GM23248 (cell line): ENCODE measurements around the gene ZNF518B. TPM values are rescaled to one million over a fixed set of nuclear protein-coding genes. Genes with fewer than 3 reads are reported as not detected.

ENCODE experiments used
- DNase-seq: peaks from one replicate; pipeline ENCODE4 v3.0.0-alpha.2; 2015
- H2AFZ ChIP-seq: fragments of 200-600 bp; sonication (generic); 2 replicates; pipeline ENCODE4 v1.6.1; 2016; ENCODE audit warnings: antibody characterized with exemption
- H3F3A ChIP-seq: fragments of 200-600 bp; sonication (generic); 2 replicates; pipeline ENCODE4 v1.6.1; 2016; ENCODE audit warnings: mild to moderate bottlenecking, antibody characterized with exemption, mixed run types; ENCODE audit not compliant: insufficient read depth
- H3K27ac ChIP-seq: fragments of 200-600 bp; sonication (generic); 2 replicates; pipeline ENCODE4 v1.5.1; 2016; ENCODE audit warnings: mild to moderate bottlenecking
- H3K27me3 ChIP-seq: fragments of 200-600 bp; sonication (generic); replicated peaks from 2 replicates; pipeline ENCODE4 v1.6.1; 2016; ENCODE audit warnings: mild to moderate bottlenecking; ENCODE audit not compliant: insufficient read depth
- H3K36me3 ChIP-seq: fragments of 200-600 bp; sonication (generic); 2 replicates; pipeline ENCODE4 v1.6.1; 2016; ENCODE audit warnings: low read depth, mild to moderate bottlenecking
- H3K4me1 ChIP-seq: fragments of 200-600 bp; sonication (generic); 2 replicates; pipeline ENCODE4 v1.6.1; 2016; ENCODE audit warnings: mild to moderate bottlenecking; ENCODE audit not compliant: insufficient read depth
- H3K4me2 ChIP-seq: fragments of 200-600 bp; sonication (generic); one replicate; pipeline ENCODE4 v1.6.1; 2016; ENCODE audit warnings: mild to moderate bottlenecking; ENCODE audit not compliant: unreplicated experiment
- H3K4me3 ChIP-seq: fragments of 200-600 bp; sonication (generic); 2 replicates; pipeline ENCODE4 v1.5.1; 2016; ENCODE audit warnings: mild to moderate bottlenecking
- H3K79me2 ChIP-seq: fragments of 200-600 bp; sonication (generic); 2 replicates; pipeline ENCODE4 v1.6.1; 2016; ENCODE audit warnings: mild to moderate bottlenecking; ENCODE audit not compliant: insufficient read depth
- H3K9ac ChIP-seq: fragments of 200-600 bp; sonication (generic); 2 replicates; pipeline ENCODE4 v1.6.1; 2016; ENCODE audit warnings: mild to moderate bottlenecking
- H3K9me2 ChIP-seq: fragments of 200-600 bp; sonication (generic); 2 replicates; pipeline ENCODE4 v1.6.1; 2016; ENCODE audit warnings: mixed run types, mild to moderate bottlenecking, moderate library complexity; ENCODE audit not compliant: insufficient read depth
- H3K9me3 ChIP-seq: fragments of 200-600 bp; sonication (generic); one replicate; pipeline ENCODE4 v1.6.1; 2017; ENCODE audit warnings: low read depth
- H4K20me1 ChIP-seq: fragments of 200-600 bp; sonication (generic); 2 replicates; pipeline ENCODE4 v1.6.0; 2016; ENCODE audit not compliant: insufficient read depth
- EZH2 ChIP-seq: fragments of 200-600 bp; sonication (generic); IDR thresholded peaks from 2 replicates; pipeline ENCODE4 v1.6.1; 2018; ENCODE audit warnings: antibody characterized with exemption, mild to moderate bottlenecking; ENCODE audit not compliant: insufficient read depth, poor library complexity, severe bottlenecking
- EZH2phosphoT487 ChIP-seq: fragments of 200-600 bp; sonication (generic); IDR thresholded peaks from 2 replicates; pipeline ENCODE4 v1.6.1; 2018; ENCODE audit warnings: antibody characterized with exemption, moderate library complexity, mild to moderate bottlenecking, low read depth; ENCODE audit not compliant: insufficient read depth
- WGBS, 2 experiments: methylation state at CpG; one replicate each; pipeline ENCODE4 v1.1.6; 2015 to 2017; ENCODE audit warnings: low lambda C conversion rate in 2 of 2, low coverage in 1 of 2; ENCODE audit errors: missing lambda C conversion rate in 2 of 2; 5-methylcytosine and 5-hydroxymethylcytosine counted together
- in situ Hi-C: fragments of 300-500 bp; cut with MboI; formaldehyde crosslinking; loops from 2 replicates; pipeline ENCODE4 v1.15.0; 2020
- polyA plus RNA-seq: library from polyadenylated mRNA; unstranded; fragments of >200 nt; fragmentation: Nextera tagmentation; extraction: Ambion mirVana; gene quantifications from 2 replicates; pipeline ENCODE4 v1.2.1, GENCODE V29; 2016
- total RNA-seq: library from RNA; depleted of rRNA; stranded (reverse); fragments of >200 nt; shearing (Covaris generic); gene quantifications from 2 replicates; pipeline ENCODE4 v1.2.3, GENCODE V29; 2014

Gene ZNF518B
- total and polyA plus RNA-seq, 2 experiments from 2014 or later = 9.0 to 19.0 TPM

- no peak for DNase-seq
- WGBS, 2 experiments = 43 to 52% methylated on average over 5 of the region's 5 CpGs
- in situ Hi-C loops = no loop called here
These were observed 13.3 kb upstream of the ZNF518B start for GRCh38 chr4:10470505-10470904.

GRCh38 chr4:10466161-10466560 lies 8.9 kb upstream of the ZNF518B start:
- 65 to 67% methylated on average over 5 of the region's 5 CpGs for WGBS, 2 experiments
- Histone ChIP-seq H2AFZ (no peak overlapping the region), H3K4me2 (no peak overlapping the region), H3K36me3 (no peaks in the 10 kb centered on the region), H4K20me1 (no peaks in the 10 kb centered on the region), H3K4me3 (no peak overlapping the region), H3K9me3 (no peaks in the 10 kb centered on the region), H3K9me2 (no peaks in the 10 kb centered on the region), H3K4me1 (no peaks in the 10 kb centered on the region), H3K9ac (no peak overlapping the region), H3F3A (no peaks in the 10 kb centered on the region), H3K27ac (no peak overlapping the region), H3K27me3 (peaks cover 11% of the 10 kb centered on the region; the same call in 1 of the 2 replicates), H3K79me2 (no peaks in the 10 kb centered on the region)
- DNase-seq = no peak
- in situ Hi-C loops = no loop called here
- TF ChIP-seq EZH2phosphoT487 = no peak
- no peak for TF ChIP-seq EZH2

More at GRCh38 chr4:10470505-10470904, 13.3 kb upstream of the ZNF518B start:
- H3K36me3 ChIP-seq = no peaks in the 10 kb centered on the region
- H3F3A ChIP-seq = no peaks in the 10 kb centered on the region
- H3K27me3 ChIP-seq = no peaks in the 10 kb centered on the region
- H3K4me2 ChIP-seq = no peak overlapping the region
- no peaks in the 10 kb centered on the region for H3K9me2 ChIP-seq
- no peaks in the 10 kb centered on the region for H3K4me1 ChIP-seq
- no peaks in the 10 kb centered on the region for H3K9me3 ChIP-seq
- H3K9ac ChIP-seq = no peak overlapping the region
- H3K27ac ChIP-seq = no peak overlapping the region
- no peak for TF ChIP-seq EZH2
- no peak overlapping the region for H3K4me3 ChIP-seq
- no peaks in the 10 kb centered on the region for H4K20me1 ChIP-seq
- no peak overlapping the region for H2AFZ ChIP-seq
- H3K79me2 ChIP-seq = no peaks in the 10 kb centered on the region

DNA sequence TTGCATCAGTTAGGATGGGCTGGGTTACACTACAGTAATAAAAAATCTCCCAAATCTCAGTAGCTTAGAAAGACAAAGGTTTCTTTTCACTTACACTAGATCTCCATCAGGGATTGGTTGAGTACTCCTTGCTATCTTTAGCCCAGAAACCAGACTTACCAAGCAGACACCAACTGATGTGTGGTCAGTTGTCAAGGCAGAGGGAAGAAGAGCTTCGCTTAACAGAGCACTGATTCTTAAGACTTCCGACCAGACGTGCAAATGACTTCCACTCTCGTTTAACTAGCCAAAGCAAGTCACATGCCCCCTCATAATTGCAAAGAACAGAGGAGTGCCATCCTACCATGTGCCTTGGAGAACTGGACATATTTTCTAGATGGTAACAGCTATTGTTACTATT lies 5.7 kb upstream of the ZNF518B start:
- Histone ChIP-seq H4K20me1 (no peaks in the 10 kb centered on the region), H3K27ac (no peak overlapping the region), H3F3A (no peaks in the 10 kb centered on the region), H3K4me3 (no peak overlapping the region), H2AFZ (no peak overlapping the region), H3K9ac (no peak overlapping the region), H3K4me1 (no peaks in the 10 kb centered on the region), H3K4me2 (no peak overlapping the region), H3K79me2 (no peaks in the 10 kb centered on the region), H3K9me3 (no peaks in the 10 kb centered on the region), H3K27me3 (peaks cover 11% of the 10 kb centered on the region; the same call in 1 of the 2 replicates), H3K36me3 (no peaks in the 10 kb centered on the region), H3K9me2 (no peaks in the 10 kb centered on the region)
- in situ Hi-C loops = no loop called here
- TF ChIP-seq EZH2phosphoT487 = no peak
- TF ChIP-seq EZH2 = no peak
- no peak for DNase-seq
- 83 to 92% methylated on average over 4 of the region's 4 CpGs for WGBS, 2 experiments

DNA sequence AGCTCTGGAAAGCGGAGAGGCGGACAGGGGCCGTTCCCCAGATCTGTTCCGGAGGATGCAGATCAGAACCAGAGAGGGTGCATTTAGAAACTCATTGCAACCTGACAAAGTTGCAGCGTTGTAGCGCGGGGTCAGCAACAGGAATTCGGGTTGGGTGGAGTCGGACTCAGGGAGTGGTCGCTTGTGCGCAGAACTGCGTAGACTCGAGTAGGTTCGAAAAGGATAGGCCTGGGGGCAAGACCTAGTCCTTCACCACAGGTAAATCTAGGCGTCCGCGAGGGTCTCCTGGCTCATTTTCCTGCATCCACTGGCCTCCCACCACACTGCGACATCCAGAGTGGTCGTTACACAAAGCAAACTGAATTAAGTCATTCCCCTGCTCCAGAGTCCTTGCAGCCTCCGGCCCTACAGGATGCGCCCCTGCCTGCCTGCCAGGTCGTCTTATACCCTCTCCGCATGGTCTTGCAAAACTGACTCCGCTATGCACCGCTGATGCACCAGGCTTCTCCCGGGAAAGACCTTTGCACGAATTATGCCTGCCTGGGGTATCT lies 4.7 kb upstream of the ZNF518B start:
- Histone ChIP-seq H3K9me3 (no peaks in the 10 kb centered on the region), H2AFZ (peak overlapping the region; percentile 74; the same call in 1 of the 2 replicates), H3K4me3 (peak overlapping the region; percentile 51; the same call in 1 of the 2 replicates), H3K9ac (no peak overlapping the region), H3K4me1 (no peaks in the 10 kb centered on the region), H4K20me1 (no peaks in the 10 kb centered on the region), H3K27ac (no peak overlapping the region), H3K36me3 (no peaks in the 10 kb centered on the region), H3K4me2 (no peak overlapping the region), H3K79me2 (no peaks in the 10 kb centered on the region), H3K9me2 (no peaks in the 10 kb centered on the region), H3F3A (no peaks in the 10 kb centered on the region), H3K27me3 (peaks cover 11% of the 10 kb centered on the region; the same call in 1 of the 2 replicates)
- no peak for DNase-seq
- in situ Hi-C loops = no loop called here
- WGBS, 2 experiments = 59 to 61% methylated on average over 27 of the region's 27 CpGs
- no peak for TF ChIP-seq EZH2phosphoT487
- TF ChIP-seq EZH2 = no peak
